MM.1S (cell line): ENCODE measurements around the gene TRIAP1.

ENCODE experiments used
- DNase-seq: peaks from one replicate; pipeline ENCODE4 v3.0.0-alpha.2; 2015
- H2AFZ ChIP-seq: fragments of 300-600 bp; sonication (generic); 2 replicates; pipeline ENCODE4 v1.6.0; 2016; ENCODE audit warnings: antibody characterized with exemption, low read length
- H3F3A ChIP-seq: fragments of 300-600 bp; sonication (generic); 2 replicates; pipeline ENCODE4 v1.6.1; 2016; ENCODE audit warnings: mild to moderate bottlenecking, antibody characterized with exemption, low read length, moderate library complexity, mixed read lengths; ENCODE audit not compliant: insufficient read depth
- H3K27ac ChIP-seq: fragments of 300-600 bp; sonication (generic); 2 replicates; pipeline ENCODE4 v1.5.1; 2016; ENCODE audit warnings: mild to moderate bottlenecking, low read length
- H3K27me3 ChIP-seq: fragments of 300-600 bp; sonication (generic); replicated peaks from 2 replicates; pipeline ENCODE4 v1.6.0; 2016; ENCODE audit warnings: low read length; ENCODE audit not compliant: insufficient read depth
- H3K36me3 ChIP-seq: fragments of 300-600 bp; sonication (generic); replicated peaks from 2 replicates; pipeline ENCODE4 v1.6.1; 2016; ENCODE audit warnings: mild to moderate bottlenecking, low read length, mixed read lengths; ENCODE audit not compliant: insufficient read depth
- H3K4me1 ChIP-seq: fragments of 300-600 bp; sonication (generic); 2 replicates; pipeline ENCODE4 v1.6.1; 2016; ENCODE audit warnings: low read length, mixed read lengths
- H3K4me2 ChIP-seq: fragments of 300-600 bp; sonication (generic); 2 replicates; pipeline ENCODE4 v1.6.0; 2016; ENCODE audit warnings: low read depth, low read length
- H3K4me3 ChIP-seq: fragments of 300-600 bp; sonication (generic); 2 replicates; pipeline ENCODE4 v1.5.1; 2016; ENCODE audit warnings: low read length, mixed read lengths
- H3K79me2 ChIP-seq: fragments of 300-600 bp; sonication (generic); 2 replicates; pipeline ENCODE4 v1.6.1; 2016; ENCODE audit warnings: mixed run types, low read length, mixed read lengths
- H3K9ac ChIP-seq: fragments of 300-600 bp; sonication (generic); 2 replicates; pipeline ENCODE4 v1.6.1; 2016; ENCODE audit warnings: low read length, mixed read lengths
- H3K9me2 ChIP-seq: fragments of 300-600 bp; sonication (generic); replicated peaks from 2 replicates; pipeline ENCODE4 v1.6.1; 2016; ENCODE audit warnings: mild to moderate bottlenecking, low read length, mixed read lengths; ENCODE audit not compliant: insufficient read depth
- H3K9me3 ChIP-seq: fragments of 300-600 bp; sonication (generic); replicated peaks from 2 replicates; pipeline ENCODE4 v1.6.1; 2016; ENCODE audit warnings: mild to moderate bottlenecking, low read length, mixed read lengths; ENCODE audit not compliant: insufficient read depth
- H4K20me1 ChIP-seq: fragments of 300-600 bp; sonication (generic); 2 replicates; pipeline ENCODE4 v1.6.1; 2016; ENCODE audit warnings: mild to moderate bottlenecking, low read length, moderate library complexity, mixed read lengths; ENCODE audit not compliant: insufficient read depth
- EZH2 ChIP-seq: fragments of 300-600 bp; sonication (generic); optimal IDR thresholded peaks from 2 replicates; pipeline ENCODE3; 2017; ENCODE audit warnings: low read depth, mild to moderate bottlenecking, antibody characterized with exemption, low read length, mixed read lengths
- EZH2phosphoT487 ChIP-seq: fragments of 300-600 bp; sonication (generic); IDR thresholded peaks from 2 replicates; pipeline ENCODE4 v1.6.1; 2018; ENCODE audit warnings: antibody characterized with exemption, low read length
- TF ChIP-seq, protein P1 (sequence below): fragments of 300-600 bp; sonication (generic); IDR thresholded peaks from 2 replicates; pipeline ENCODE4 v1.5.1; 2016; ENCODE audit warnings: antibody characterized with exemption, low read length, mixed read lengths

The TRIAP1 gene

DNA sequence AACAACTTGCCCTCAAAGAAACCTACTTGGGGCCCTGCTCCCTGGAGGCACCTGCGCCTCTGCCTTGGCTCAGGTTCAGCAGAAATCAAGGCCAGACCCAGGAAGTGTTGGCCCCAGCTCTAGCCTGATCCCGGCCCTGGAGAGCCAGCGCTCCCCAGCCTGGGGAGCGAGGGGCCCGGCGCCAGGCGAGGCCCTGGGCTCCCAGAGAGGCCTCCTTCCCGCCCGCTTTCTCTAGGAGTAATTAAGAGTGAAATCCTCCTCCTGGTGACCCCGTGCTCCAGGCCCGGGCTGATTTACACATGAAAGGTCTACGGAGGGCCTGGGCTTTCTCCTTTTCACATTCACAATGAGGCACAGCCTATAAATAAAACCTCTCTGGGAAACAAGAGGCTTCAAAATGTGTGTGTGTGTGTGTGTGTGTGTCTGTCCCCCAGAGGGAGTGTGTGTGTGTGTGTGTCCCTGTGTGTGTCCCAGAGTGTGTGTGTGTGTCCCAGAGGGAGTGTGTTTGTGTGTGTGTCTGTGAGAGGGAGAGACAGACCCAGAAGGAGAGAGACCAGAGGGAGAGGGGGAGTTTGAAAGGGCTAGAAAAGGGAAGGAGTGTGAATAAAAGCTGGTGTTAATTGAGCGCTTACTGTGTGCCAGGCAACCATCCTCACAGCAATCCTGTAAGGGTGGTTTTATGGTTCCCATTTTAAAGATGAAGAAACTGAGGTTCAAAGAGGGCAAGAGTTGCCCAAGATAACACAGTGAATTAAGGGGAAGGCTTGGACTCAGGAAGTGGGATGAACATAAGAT lies 32.1 kb downstream of the TRIAP1 start:
- Histone ChIP-seq H3K9ac (no peak overlapping the region), H3K4me3 (no peak overlapping the region), H3K9me3 (no peaks in the 10 kb centered on the region), H3K9me2 (no peaks in the 10 kb centered on the region), H3K27ac (no peak overlapping the region), H3K4me1 (no peaks in the 10 kb centered on the region), H2AFZ (no peak overlapping the region), H4K20me1 (no peaks in the 10 kb centered on the region), H3K4me2 (no peak overlapping the region), H3K36me3 (no peaks in the 10 kb centered on the region), H3F3A (no peaks in the 10 kb centered on the region), H3K79me2 (no peaks in the 10 kb centered on the region), H3K27me3 (no peaks in the 10 kb centered on the region)
- DNase-seq, result no peak
- TF ChIP-seq, protein P1, sequence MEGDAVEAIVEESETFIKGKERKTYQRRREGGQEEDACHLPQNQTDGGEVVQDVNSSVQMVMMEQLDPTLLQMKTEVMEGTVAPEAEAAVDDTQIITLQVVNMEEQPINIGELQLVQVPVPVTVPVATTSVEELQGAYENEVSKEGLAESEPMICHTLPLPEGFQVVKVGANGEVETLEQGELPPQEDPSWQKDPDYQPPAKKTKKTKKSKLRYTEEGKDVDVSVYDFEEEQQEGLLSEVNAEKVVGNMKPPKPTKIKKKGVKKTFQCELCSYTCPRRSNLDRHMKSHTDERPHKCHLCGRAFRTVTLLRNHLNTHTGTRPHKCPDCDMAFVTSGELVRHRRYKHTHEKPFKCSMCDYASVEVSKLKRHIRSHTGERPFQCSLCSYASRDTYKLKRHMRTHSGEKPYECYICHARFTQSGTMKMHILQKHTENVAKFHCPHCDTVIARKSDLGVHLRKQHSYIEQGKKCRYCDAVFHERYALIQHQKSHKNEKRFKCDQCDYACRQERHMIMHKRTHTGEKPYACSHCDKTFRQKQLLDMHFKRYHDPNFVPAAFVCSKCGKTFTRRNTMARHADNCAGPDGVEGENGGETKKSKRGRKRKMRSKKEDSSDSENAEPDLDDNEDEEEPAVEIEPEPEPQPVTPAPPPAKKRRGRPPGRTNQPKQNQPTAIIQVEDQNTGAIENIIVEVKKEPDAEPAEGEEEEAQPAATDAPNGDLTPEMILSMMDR, result no peak
- TF ChIP-seq EZH2phosphoT487, result no peak

DNA sequence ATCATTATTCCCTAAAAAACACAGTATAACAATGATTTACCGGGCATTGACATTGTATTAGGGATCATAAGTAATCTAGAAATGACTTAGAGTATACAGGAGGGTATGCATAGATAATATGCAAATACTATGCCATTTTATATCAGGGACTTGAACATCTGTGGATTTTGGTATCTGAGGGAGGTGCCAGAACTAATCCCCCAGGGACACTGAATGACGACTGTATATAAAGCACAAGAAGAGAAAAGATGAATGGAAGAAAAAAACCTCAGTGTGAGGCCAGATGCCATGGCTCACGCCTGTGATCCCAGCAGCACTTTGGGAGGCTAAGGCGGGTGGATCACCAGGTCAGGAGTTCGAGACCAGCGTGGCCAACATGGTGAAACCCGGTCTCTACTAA lies 33.8 kb downstream of the TRIAP1 start:
- H3K4me1 ChIP-seq, result no peaks in the 10 kb centered on the region
- no peaks in the 10 kb centered on the region for H3F3A ChIP-seq
- H3K9me3 ChIP-seq, result no peaks in the 10 kb centered on the region
- H3K79me2 ChIP-seq, result no peaks in the 10 kb centered on the region
- TF ChIP-seq, protein P1, result no peak
- TF ChIP-seq EZH2 (no peak), EZH2phosphoT487 (no peak)
- no peak overlapping the region for H3K9ac ChIP-seq
- H3K4me2 ChIP-seq, result no peak overlapping the region
- H3K36me3 ChIP-seq, result no peaks in the 10 kb centered on the region
- no peaks in the 10 kb centered on the region for H3K27me3 ChIP-seq
- no peak overlapping the region for H3K27ac ChIP-seq
- no peak overlapping the region for H3K4me3 ChIP-seq
- DNase-seq, result no peak
- no peak overlapping the region for H2AFZ ChIP-seq
- no peaks in the 10 kb centered on the region for H3K9me2 ChIP-seq
- H4K20me1 ChIP-seq, result no peaks in the 10 kb centered on the region

DNA sequence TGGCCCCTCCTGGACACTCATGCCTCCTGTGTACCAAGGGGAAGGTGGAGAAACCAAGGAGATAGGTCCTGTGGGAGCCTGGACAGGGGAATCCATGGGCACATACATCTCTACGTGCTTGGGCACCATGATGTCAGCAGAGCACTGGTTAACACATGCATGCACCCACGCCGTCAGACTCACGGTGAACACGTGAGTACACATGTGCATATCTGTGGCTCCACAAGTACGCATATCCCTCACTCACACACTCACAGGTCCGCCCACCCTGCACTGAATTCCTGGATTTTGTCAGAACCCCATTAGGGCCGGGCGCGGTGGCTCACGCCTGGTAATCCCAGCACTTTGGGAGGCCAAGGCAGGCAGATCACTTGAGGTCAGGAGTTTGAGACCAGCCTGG lies 37.4 kb downstream of the TRIAP1 start:
- Histone ChIP-seq H3K4me1 (no peaks in the 10 kb centered on the region), H3K4me3 (no peak overlapping the region), H3K9me2 (no peaks in the 10 kb centered on the region), H3K9me3 (no peaks in the 10 kb centered on the region), H3K27ac (no peak overlapping the region), H4K20me1 (no peaks in the 10 kb centered on the region), H3K36me3 (no peaks in the 10 kb centered on the region), H3F3A (no peaks in the 10 kb centered on the region), H3K79me2 (no peaks in the 10 kb centered on the region), H3K9ac (no peak overlapping the region), H3K27me3 (no peaks in the 10 kb centered on the region), H3K4me2 (no peak overlapping the region), H2AFZ (no peak overlapping the region)
- TF ChIP-seq EZH2 (no peak), EZH2phosphoT487 (no peak)
- TF ChIP-seq, protein P1, result no peak
- no peak for DNase-seq
